Activated CD8-positive, alpha-beta memory T cell treated with anti-CD3 and anti-CD28 coated beads for 4 hours (primary cell): ENCODE results near the gene MAP3K9.

Experiments
- DNase-seq, 2 donors: peaks; one replicate each; pipeline ENCODE4 v3.0.0-alpha.2; 2020; ENCODE audit warnings: low read depth in 2 of 2

The MAP3K9 gene

DNA sequence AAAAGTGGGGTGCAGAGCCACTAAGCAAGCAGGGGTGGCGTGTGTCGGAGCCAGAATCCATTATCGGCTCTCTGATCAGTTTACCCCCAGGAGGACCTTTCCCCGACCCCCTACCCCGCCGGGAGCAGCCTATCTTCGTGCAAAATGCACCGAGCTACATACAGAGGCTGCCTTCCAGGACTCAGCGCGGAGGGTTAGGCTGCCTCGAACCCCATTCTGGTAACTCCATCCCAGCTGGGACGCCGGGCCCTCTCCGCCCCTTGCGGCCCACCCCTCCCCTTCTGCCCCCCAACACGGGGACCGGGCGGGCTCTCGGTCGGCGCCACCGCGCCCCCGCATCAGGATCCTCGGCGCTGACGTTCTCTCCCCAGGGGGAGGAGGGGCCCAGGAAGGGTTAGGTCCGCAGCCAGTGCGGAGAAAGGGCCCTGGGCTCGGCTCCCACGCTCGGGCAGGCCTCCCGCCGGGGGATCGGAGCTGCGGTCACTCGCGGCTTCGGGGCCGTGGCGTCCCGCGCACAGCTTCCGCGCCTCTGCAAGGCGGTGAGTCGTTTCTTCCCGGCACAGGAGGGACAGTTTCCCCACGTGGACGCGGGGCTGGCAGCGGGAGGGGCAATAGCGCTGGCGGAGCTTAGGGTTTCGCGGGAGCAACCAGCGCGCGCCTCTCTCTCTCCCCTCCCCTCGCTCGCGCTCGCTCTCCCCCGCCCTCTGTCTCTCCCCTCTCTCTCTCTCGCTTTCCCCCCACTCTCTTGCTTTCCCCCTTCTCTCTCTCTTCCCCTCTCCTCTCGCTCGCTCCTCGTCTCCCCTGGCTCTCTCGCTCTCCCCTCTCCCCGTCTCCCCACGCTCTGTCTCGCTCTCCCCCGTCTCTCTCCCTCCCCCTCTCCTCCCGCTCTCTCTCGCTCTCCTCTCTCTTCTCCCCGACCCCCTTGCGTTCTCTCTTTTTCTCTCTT, 12.5 kb upstream of the MAP3K9 start:
- DNase-seq = peak in 1 of 2 donors; percentile 30

DNA sequence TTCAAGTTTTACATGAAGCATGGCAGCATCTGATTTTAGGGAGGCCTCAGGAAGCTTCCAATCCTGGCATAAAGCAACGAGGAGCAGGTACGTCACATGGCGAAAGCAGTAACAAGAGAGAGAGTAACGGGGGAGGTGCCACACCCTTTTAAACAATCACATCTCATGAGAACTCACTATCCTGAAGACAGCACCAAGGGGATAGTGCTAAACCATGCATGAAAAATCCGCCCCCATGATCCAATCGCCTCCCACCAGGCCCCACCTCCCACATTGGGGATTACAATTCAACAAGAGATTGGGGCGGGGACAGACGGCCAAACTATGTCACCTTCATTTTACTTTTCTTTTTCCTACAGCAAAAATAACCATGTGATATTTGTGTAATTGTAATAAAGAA, 7.2 kb upstream of the MAP3K9 start:
- no peak for DNase-seq

DNA sequence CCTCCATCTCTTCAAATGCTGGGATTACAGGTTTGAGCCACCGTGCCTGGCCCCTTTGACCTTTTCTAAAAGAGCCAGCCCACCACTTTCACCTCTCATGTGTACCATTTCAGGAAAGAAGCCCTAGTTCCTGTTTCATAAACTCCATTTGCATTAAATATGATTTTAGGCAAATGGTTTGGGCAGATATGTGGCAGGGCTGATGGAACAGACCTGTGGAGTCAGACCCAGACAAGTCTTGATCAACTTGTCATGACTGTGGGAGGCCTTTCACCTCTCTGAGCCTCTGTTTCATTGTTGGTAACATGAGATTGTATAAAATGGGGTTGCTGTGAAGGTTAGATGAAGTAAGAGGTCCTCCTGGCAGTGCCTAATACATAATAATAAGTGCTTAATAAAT, 5.2 kb upstream of the MAP3K9 start:
- no peak for DNase-seq

DNA sequence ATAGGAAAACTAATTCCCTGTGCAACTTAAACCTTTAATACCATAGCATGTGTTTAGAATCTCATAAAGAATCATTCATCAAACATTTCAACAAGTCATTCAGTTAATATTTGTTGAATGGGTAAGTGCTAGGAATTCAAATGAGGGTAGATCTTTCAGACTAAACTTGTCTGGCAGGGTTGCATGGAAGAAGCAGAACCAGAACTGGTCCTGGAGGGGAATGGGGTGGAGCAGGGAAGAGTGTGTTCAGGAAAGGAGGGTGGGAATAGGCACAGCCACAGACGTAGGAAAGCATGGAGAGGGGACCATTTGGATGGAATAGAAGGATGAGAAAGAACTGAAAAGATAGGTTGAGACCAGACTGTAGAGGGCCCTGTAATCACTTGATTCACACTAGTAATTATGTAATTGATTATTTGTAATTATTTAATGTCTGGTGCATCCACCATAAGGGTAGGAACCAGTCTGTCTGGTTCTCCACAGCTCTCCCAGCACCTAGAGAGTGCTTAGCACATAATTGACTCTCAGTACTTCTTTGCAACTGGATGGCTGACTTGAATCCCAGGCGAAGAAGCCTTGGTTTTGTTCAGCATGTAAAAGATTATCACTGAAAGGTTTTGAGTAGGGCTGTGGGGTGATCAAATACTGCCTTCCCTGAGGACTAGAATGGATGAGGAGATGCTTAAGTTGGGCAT, 3.0 kb upstream of the MAP3K9 start:
- no peak for DNase-seq

DNA sequence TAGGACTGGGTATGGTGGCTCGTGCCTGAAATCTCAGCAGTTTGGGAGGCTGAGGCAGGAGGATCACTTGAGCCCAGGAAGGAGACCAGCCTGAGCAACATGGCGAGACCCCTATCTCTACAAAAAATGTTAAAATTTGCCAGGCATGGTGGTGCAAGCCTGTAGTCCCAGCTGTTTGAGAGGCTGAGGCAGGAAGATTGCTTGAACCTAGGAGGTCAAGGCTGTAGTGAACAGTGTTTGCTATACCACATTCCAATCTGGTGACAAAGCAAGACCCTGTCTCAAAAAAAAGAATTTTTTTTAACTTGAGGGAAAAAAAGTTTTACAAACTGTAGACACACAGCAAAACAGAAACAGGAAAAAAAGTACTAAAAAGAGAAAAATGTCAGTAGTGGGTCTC, 2.3 kb upstream of the MAP3K9 start:
- no peak for DNase-seq

DNA sequence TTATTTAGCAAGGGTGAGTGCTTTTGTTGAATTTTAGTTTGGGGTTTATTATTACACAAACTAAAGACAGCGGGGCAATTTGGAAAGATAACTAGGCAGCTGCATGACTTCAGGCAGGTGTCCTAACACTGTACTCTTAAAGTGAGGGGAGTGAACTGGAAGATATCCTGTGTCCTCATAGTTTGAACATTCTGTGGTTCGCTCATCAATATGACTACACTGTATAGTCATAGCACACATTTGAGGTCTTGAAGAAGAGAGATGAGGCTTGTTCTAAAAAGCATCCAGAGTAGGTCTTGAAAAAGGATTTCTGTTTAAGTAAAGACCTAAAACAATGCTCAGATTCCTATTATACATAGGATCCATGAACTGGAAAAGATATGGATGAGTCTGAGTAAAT, 1.7 kb upstream of the MAP3K9 start:
- no peak for DNase-seq

DNA sequence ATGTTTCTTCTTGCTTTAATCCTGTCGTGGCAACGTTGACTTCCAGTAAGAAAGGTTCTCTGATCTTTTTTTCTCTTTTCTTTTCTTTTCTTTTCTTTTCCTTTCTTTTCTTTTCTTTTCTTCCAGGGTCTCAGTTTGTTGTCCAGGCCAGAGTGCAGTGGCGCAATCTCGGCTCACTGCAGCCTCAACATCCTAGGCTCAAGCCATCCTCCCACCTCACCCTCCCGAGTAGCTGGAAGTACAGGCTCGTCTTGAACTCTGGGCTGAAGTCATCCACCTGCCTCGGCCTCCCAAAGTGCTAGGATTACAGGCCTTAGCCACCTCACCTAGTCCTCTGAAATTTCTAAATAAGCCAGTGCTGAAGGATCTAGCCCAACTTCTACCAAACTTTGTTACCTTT, 1.3 kb upstream of the MAP3K9 start:
- DNase-seq = no peak

DNA sequence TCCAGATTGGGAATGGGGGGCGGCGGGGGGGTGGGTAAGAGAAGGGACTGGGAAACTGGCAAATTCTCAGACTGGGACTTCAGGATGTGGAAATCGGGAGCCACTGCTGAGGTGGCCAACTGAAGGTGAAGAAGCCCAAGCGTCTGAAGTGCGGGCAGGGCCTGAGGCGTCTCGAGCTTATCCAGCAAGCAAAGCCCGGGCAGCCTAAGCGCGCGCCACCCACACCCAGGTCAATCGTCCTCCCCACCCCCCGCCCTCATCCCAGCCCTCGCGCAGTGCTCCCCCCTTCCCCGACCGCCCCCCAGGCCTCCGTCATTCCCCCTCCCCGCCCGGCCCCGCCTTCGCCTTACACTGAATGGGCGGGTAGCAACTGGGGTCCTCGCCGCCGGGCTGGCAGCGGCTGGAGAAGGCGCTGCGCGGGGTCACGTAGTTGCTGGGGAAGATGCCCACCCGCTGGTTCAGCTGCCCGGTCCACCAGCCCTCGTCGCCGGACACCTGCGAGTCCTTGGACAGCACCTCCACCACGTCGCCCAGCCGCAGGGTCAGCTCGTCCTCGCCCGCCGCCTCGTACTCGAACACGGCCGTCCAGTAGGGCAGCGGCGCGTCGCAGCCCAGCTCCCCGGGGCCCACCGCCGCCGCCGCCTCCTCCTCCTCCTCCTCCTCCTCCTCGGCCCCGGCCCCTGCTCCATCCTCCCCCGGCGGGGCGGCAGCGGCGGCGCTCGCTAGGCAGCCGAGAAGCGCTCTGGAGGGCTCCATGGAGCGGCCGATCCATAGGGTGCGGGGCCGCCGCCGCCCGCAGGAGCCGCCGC, 693 bp downstream of the MAP3K9 start:
- peak in 1 of 2 donors; percentile 13 for DNase-seq

DNA sequence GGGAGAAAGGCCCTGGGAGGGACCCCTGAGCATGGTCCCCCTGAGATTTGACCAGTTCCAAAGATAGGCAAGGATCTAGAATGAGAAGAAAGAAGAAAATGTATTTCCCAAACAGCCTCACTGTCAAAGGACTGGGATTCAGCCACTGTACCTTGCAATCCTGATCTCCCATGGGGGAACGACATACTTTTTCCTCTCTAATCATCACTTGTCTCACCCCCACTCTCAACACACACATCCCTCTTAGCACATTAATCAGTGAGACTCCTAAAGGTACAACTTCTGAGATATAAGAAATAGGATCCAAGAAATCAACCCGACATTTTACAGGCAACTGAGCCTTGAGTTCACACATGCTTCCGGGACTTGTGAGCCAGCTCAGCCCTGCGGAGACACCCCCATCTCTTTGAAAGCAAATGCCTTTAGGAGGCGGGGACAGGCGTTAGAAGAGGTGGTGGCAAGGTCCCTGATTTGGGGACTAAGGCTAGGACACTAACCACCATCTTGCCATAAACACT, 1.4 kb downstream of the MAP3K9 start:
- DNase-seq = peak in 1 of 2 donors; percentile 27

DNA sequence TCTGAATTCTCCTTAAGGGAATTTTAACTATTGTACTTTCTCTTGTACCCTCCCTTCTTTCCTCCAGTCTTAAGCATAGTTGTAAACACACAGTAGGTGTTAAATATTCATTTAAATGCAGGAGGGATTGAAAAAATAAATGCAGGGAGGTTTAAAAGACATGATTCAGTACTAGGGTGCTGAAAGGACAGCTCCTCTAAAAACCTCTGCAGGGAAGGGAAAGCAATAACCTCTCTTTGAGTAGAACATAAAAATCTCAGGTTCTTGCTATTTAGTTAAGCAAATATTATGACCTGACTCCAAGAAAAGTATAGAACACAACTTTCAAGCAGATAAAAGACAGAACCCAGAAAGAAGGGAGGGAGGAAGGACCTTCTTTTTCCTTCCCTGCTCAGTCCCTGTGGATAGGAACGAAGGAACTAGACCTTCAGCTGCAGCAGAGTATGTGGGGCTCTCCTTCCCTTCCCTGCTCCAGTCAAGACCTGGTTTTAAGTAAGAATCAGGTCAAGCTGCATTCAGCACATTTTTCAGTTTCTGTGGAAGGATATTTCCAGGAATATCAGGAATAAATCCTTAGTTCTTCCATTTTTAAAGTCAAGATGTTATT, 4.7 kb downstream of the MAP3K9 start:
- no peak for DNase-seq

DNA sequence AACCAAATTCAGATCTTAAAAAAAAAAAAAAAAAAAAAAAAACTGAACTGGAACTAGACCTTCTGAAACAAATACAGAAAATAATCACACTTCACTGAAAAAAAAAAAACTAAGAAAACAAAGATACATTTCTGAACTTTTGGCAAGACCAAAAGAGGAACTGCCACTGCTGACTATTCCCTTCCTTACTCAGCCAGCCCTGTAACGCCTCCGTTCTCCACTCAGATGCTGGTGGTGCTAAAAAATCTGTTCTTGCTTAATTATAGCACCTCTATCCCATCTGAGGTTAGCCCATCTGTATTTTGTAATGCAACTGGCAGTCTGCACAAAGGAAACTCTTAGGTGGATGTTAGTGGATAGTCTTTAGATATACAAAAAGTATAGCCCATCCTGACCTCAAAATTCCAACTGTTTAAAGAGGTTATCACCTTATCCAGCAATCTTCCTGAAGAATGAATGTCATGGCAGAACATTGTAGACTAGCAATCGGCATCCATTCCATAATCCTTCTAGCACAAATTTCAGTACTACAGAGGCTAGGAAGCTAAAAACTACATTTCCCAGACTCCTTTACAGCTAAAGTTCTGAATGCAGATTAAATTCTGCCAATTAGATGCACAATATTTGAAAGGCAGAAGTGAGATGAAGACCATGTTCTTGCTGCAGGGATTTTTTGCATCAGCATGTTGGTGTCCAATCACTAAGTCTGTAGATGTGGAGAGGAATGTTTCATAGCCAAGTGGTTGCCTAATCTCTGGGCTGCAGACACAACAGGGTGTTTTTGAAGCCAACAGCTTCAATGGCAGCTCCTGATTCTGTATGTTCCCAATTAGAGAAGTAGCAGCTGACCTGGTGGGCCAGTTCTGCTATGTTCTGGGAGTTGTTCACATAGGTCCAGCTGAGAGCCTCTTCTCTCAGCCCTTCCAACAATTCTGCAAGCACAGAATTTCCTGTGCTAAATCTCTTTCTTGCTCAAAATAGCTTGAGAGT, 5.7 kb downstream of the MAP3K9 start:
- DNase-seq = no peak

DNA sequence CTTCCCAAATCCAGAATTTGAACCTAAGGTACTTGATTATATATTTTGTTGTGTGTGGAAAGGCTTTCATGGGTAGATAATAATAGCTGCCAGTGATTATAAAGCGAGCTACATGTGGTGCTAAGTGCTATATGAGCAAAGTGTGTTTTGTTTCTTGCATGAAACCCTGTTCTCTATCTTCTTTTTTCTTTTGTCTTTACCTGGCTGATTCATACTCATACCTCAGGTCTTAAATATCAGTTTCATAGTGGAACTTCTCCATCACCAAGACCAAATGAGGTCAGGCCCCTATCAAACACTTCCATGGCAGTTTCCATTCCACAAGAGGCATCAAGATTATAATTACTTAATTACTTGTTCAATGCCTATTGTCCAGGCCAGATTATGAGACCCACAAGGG, 6.9 kb downstream of the MAP3K9 start:
- DNase-seq = no peak

DNA sequence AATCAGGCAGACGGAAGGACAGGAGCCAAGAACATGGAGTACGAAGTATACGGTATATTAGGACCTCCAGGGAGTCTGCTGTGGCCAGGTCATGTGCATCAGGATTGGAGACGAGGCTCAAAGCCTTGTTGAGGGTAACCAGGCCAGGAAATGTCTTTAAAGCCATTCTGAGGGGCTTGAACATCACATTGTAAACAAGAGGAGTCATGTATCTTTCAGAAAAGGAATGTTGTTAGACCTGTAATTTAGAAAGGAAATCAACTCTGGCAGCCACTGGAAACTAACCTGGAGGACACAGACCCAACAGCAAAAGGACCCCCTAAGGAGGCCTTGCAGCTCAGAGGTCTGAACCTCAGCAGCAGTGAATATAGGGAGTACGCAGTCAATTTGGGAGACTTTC, 7.5 kb downstream of the MAP3K9 start:
- no peak for DNase-seq

DNA sequence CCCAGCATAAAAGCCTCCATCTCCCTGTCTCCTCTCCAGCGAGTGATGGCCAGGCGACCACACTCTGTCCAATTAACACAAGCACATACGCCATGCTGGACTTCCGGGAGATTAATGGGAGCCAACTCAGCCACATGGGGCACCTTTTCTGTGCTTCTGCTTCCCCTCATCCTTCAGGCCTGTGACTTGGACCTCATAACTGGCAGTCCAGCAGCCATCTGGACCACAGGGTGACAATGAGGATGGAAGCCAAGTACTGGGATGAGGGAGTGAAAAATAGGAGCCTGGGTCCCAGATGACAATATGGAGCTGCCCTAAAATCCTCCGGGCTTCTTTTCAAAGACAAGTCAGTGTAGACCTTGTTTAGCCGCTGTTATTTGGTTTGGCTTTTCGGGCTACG, 12.8 kb downstream of the MAP3K9 start:
- DNase-seq = no peak

DNA sequence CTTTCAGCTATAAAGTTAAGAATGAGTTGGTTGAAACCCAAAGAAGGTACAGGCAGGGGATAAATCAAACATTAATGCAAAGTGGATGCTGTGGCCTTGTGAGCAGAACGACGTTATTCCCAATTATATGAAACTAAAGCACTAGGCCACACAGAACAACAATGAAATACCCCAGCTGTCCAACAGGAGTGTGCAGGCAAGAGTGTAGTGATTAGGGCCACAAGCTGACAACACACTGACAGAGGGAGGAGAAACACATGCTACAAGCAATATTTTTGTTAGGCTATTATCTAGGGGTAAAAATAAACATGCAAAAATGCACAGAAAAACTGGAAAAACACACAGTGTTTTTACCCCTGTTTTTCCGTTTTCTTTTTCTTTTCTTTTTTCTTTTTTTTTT, 15.0 kb downstream of the MAP3K9 start:
- no peak for DNase-seq

DNA sequence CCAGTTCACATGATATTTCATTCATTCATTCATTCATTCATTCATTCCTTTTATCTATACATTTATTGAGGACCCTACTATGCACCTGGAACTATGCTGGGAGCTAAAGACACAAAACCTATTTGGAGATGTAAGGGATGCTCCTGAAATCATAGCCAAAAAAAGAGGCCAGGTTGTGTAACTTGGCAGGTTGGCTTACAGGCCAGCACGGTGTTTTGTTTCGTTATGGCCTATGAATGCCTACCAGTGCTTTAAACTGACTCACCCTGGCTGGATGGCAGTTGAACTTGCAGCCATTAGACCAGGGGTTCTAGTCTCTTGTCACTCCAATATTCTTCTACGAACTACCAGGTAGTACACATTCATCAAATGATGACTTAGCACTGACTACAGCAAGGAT, 15.7 kb downstream of the MAP3K9 start:
- DNase-seq = no peak

DNA sequence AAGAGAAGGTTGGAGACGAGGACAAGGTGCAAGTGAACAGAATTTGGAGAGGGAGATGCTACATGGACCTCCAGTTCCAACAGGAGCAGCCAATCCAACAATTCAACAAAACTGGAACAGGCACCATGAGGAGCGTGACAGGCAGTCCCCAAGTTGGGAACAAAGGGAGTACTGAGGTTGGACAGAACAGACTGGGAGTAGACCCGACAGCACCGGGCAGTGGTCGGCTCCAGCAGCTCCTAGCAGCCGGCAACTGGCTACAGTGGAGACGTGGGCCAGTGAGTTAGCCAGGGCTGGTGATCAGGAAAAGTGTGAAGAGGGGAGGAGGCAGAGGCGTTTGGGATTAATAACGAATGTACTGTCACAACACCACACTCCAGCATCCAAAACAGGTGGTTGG, 16.4 kb downstream of the MAP3K9 start:
- DNase-seq = no peak

DNA sequence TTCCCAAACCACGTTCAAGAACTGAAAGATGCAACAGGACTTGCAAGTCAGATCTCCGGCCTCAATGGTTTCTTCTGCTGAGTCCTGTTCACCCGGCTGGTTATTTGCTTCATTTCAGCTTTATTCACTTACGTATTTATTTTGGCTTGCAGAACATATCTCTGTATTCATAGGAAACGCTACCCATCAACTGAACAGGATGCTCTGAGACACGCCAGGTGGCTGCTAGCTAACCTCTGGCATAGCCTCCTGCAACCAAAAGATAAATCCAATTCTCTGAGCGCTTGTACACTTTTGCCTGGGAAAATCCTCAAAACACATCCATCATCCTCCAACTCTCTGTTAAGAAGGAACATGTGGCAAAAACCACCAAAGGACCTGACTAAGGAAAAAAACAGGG, 17.3 kb downstream of the MAP3K9 start:
- no peak for DNase-seq

DNA sequence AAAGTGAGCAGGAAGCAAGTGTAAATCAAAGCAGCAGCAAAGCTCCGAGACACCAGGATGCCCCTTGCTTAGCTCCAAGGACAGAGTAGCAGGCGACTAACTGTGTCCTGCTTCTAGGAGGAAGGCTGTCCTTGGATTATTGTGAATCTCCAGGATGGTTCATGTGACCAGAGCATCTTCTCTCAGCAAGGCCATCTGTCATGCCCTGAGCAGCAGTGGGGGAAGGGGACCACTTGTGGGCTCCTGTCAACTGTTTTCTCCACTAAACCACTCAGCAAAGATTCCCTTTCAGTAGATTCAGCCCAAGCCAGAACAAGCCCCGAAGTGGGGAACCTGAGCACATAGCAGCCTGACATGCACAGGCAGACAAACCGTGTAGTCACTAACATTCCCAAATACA, 19.4 kb downstream of the MAP3K9 start:
- DNase-seq = no peak

DNA sequence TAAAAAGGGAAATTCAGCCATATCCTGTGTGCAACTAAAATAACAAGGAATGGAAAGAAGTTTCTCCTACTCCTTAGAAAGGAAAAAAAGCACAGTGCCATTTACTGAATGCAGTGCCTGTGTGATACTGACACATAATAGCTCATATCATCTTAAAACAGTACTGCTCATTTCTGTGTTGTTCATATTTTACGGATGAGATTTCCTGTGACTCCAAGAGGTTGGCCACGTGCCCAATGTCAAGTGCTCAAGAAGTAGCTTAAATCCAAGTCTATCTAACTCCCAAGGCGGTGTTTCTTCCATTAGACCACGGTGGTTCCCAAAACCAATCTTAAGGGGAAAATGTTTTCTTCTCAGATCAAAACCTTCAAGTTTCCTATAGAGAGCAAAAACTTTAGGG, 20.0 kb downstream of the MAP3K9 start:
- DNase-seq = no peak

DNA sequence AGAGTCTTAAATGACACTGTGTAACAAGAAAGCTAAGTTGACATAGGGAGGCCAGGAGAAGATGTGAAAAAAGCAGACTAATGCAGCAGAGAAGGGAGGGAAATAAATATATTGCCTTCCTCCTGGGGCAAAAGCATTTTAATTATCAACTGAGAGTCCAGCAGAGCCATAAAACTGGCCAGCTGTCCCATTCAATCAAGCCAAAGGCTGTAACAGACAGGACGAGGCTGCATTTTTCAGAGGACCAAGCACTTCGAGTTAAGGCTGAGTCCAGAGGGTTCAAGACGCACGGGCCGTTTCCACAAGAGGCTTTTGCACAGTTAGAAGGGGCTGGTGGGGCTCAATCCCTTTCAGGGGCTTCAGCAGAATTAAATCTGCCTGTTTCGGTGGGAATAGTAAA, 20.4 kb downstream of the MAP3K9 start:
- no peak for DNase-seq
